H1 (cell line): ENCODE results near the gene GFOD1. TPM values are rescaled to one million over a fixed set of nuclear protein-coding genes. Genes with fewer than 3 reads are reported as not detected.

Source experiments
- CTCF ChIA-PET: fragments of 300-600 bp; sonication (Branson Sonifier 250); formaldehyde crosslinking; loops from one replicate; lab custom pipeline; 2021; ENCODE audit not compliant: partially characterized antibody; lab: Charles Lee
- POLR2A ChIA-PET: fragments of 300-600 bp; sonication (Branson Sonifier 250); formaldehyde crosslinking; loops from one replicate; lab custom pipeline; 2021; ENCODE audit warnings: inconsistent platforms; ENCODE audit not compliant: partially characterized antibody; lab: Charles Lee
- DNase-seq, 2 experiments: peaks; one replicate each; pipeline versions ENCODE4 v3.0.0 to v3.0.0-alpha.2; 2010 to 2022; ENCODE audit warnings: low spot score in 2 of 2, low read depth in 1 of 2, mixed read lengths in 1 of 2
- FAIRE-seq: peaks from 2 replicates; lab custom pipeline; 2011; peaks lifted over from hg19 to GRCh38; lab: Jason Lieb, UNC
- H2AFZ ChIP-seq: 2 replicates; pipeline ENCODE4 v1.8.1; 2012; ENCODE audit warnings: low read length, inconsistent platforms
- H2AK5ac ChIP-seq: 2 replicates; pipeline ENCODE4 v1.6.1; 2013; ENCODE audit warnings: low read depth, low read length
- H2BK120ac ChIP-seq: replicated peaks from 2 replicates; pipeline ENCODE3; 2013; ENCODE audit warnings: low read depth, low read length, inconsistent platforms
- H2BK12ac ChIP-seq: 2 replicates; pipeline ENCODE4 v1.6.1; 2013; ENCODE audit warnings: low read depth, low read length
- H2BK15ac ChIP-seq: 2 replicates; pipeline ENCODE4 v1.6.1; 2013; ENCODE audit warnings: low read length
- H2BK20ac ChIP-seq: 2 replicates; pipeline ENCODE4 v1.6.1; 2013; ENCODE audit warnings: low read length
- H2BK5ac ChIP-seq: 2 replicates; pipeline ENCODE4 v1.6.1; 2013; ENCODE audit warnings: low read depth, low read length
- H3K14ac ChIP-seq: 2 replicates; pipeline ENCODE4 v1.6.1; 2013; ENCODE audit warnings: inconsistent platforms; ENCODE audit not compliant: insufficient read length
- H3K18ac ChIP-seq: 2 replicates; pipeline ENCODE4 v1.6.1; 2013; ENCODE audit warnings: low read length; ENCODE audit errors: extremely low read depth
- H3K23ac ChIP-seq: 2 replicates; pipeline ENCODE4 v1.6.1; 2013; ENCODE audit warnings: inconsistent platforms; ENCODE audit not compliant: insufficient read length
- H3K23me2 ChIP-seq: 2 replicates; pipeline ENCODE4 v1.6.1; 2013; ENCODE audit warnings: low read depth, low read length
- H3K27ac ChIP-seq: 2 replicates; pipeline ENCODE4 v1.6.1; 2011; ENCODE audit warnings: low read depth, low read length, inconsistent platforms
- H3K27me3 ChIP-seq, 4 experiments: replicated peaks in 1 of 4; 1 replicate in 1 of 4; 2 replicates in 3 of 4; pipeline versions ENCODE4 v1.6.1 to v1.8.1; 2011 to 2013; ENCODE audit warnings: low read length in 3 of 4, mild to moderate bottlenecking in 3 of 4, inconsistent platforms in 2 of 4, mixed read lengths in 2 of 4, moderate library complexity in 1 of 4; ENCODE audit not compliant: control insufficient read depth in 3 of 4, insufficient read depth in 3 of 4; ENCODE audit errors: extremely low read depth in 1 of 4
- H3K36me3 ChIP-seq, 4 experiments: 2 replicates each; pipeline versions ENCODE4 v1.6.1 to v1.8.1; 2011 to 2013; ENCODE audit warnings: mild to moderate bottlenecking in 4 of 4, low read length in 3 of 4, moderate library complexity in 2 of 4, control low read depth in 1 of 4, inconsistent platforms in 1 of 4; ENCODE audit not compliant: insufficient read depth in 4 of 4, control insufficient read depth in 2 of 4
- H3K4ac ChIP-seq: replicated peaks from 2 replicates; pipeline ENCODE3; 2013; ENCODE audit warnings: low read length, low read depth, mixed read lengths, inconsistent platforms; ENCODE audit not compliant: insufficient read length
- H3K4me1 ChIP-seq, 4 experiments: replicated peaks in 1 of 4; 1 replicate in 1 of 4; 2 replicates in 3 of 4; pipeline versions ENCODE4 v1.6.1 to v1.8.1; 2011 to 2013; ENCODE audit warnings: low read length in 3 of 4, inconsistent platforms in 2 of 4, mixed read lengths in 1 of 4; ENCODE audit not compliant: insufficient read depth in 4 of 4, control insufficient read depth in 3 of 4
- H3K4me2 ChIP-seq, 2 experiments: 2 replicates each; pipeline versions ENCODE4 v1.6.1 to v1.8.1; 2011 to 2013; ENCODE audit warnings: low read depth in 2 of 2, low read length in 2 of 2, control low read depth in 1 of 2, inconsistent platforms in 1 of 2, mild to moderate bottlenecking in 1 of 2; ENCODE audit not compliant: insufficient read depth in 1 of 2
- H3K4me3 ChIP-seq, 4 experiments: fragments of 200-600, 300-600 bp in 1 of 4; sonication (generic), shearing (Covaris generic), sonication (Bioruptor Twin) in 1 of 4; 2 replicates each; pipeline versions ENCODE4 v1.5.1 to v1.8.1; 2011 to 2016; ENCODE audit warnings: low read length in 4 of 4, low read depth in 3 of 4, control low read depth in 2 of 4, inconsistent platforms in 2 of 4, mild to moderate bottlenecking in 2 of 4, mixed read lengths in 1 of 4, moderate library complexity in 1 of 4; ENCODE audit not compliant: insufficient read depth in 2 of 4; ENCODE audit errors: extremely low read depth in 1 of 4
- H3K56ac ChIP-seq: replicated peaks from 2 replicates; pipeline ENCODE3; 2013; ENCODE audit warnings: low read depth, mild to moderate bottlenecking, mixed read lengths, low read length, inconsistent platforms; ENCODE audit not compliant: insufficient read length
- H3K79me1 ChIP-seq: 2 replicates; pipeline ENCODE4 v1.6.1; 2013; ENCODE audit warnings: low read depth, low read length, control low read depth
- H3K79me2 ChIP-seq, 2 experiments: 2 replicates each; pipeline versions ENCODE4 v1.6.1 to v1.8.1; 2012 to 2013; ENCODE audit warnings: low read length in 2 of 2, mild to moderate bottlenecking in 2 of 2, inconsistent platforms in 1 of 2; ENCODE audit not compliant: insufficient read depth in 2 of 2, control insufficient read depth in 1 of 2
- H3K9ac ChIP-seq, 4 experiments: replicated peaks in 1 of 4; 1 replicate in 1 of 4; 2 replicates in 3 of 4; pipeline versions ENCODE4 v1.6.1 to v1.8.1; 2011 to 2013; ENCODE audit warnings: low read depth in 3 of 4, low read length in 3 of 4, control low read depth in 2 of 4, mild to moderate bottlenecking in 2 of 4, moderate library complexity in 2 of 4, inconsistent platforms in 1 of 4; ENCODE audit errors: extremely low read depth in 1 of 4
- H3K9me3 ChIP-seq, 2 experiments: 2 replicates each; pipeline versions ENCODE4 v1.6.1 to v1.8.1; 2012 to 2013; ENCODE audit warnings: mild to moderate bottlenecking in 2 of 2, moderate library complexity in 2 of 2, control low read depth in 1 of 2, inconsistent platforms in 1 of 2, low read depth in 1 of 2, low read length in 1 of 2, mixed read lengths in 1 of 2; ENCODE audit not compliant: insufficient read depth in 2 of 2
- H4K20me1 ChIP-seq, 2 experiments: replicated peaks in 1 of 2; 2 replicates each; pipeline versions ENCODE3 to v1.8.1; 2011 to 2013; ENCODE audit warnings: inconsistent platforms in 2 of 2, low read length in 2 of 2, mild to moderate bottlenecking in 1 of 2; ENCODE audit not compliant: insufficient read depth in 2 of 2, control insufficient read depth in 1 of 2
- H4K5ac ChIP-seq: 2 replicates; pipeline ENCODE4 v1.6.1; 2013; ENCODE audit warnings: low read length, low read depth, mixed read lengths, inconsistent platforms; ENCODE audit not compliant: insufficient read length
- H4K8ac ChIP-seq: 2 replicates; pipeline ENCODE4 v1.8.0; 2013; ENCODE audit warnings: mild to moderate bottlenecking, moderate library complexity, low read length, inconsistent platforms; ENCODE audit not compliant: insufficient read depth; ENCODE audit errors: extremely low read depth
- H4K91ac ChIP-seq: replicated peaks from 2 replicates; pipeline ENCODE3; 2013; ENCODE audit warnings: low read length, mixed read lengths, inconsistent platforms; ENCODE audit not compliant: insufficient read length
- CTCF ChIP-seq, 3 experiments: IDR thresholded peaks; 1 replicate in 2 of 3; 2 replicates in 1 of 3; pipeline versions ENCODE4 v1.5.1 to v1.6.1; 2011; ENCODE audit warnings: low read length in 3 of 3, mild to moderate bottlenecking in 3 of 3, inconsistent platforms in 2 of 3, low read depth in 1 of 3, moderate library complexity in 1 of 3; ENCODE audit not compliant: insufficient read depth in 1 of 3; ENCODE audit errors: control extremely low read depth in 1 of 3
- HDAC2 ChIP-seq, 2 experiments: fragments of 300-600 bp in 1 of 2; sonication (generic) in 1 of 2; IDR thresholded peaks; 2 replicates each; pipeline ENCODE4 v1.6.1; 2011 to 2012; ENCODE audit warnings: low read depth in 2 of 2, low read length in 2 of 2, mild to moderate bottlenecking in 2 of 2, moderate library complexity in 2 of 2, borderline replicate concordance in 1 of 2, inconsistent platforms in 1 of 2
- JUN ChIP-seq: IDR thresholded peaks from 2 replicates; pipeline ENCODE4 v1.6.1; 2011; ENCODE audit warnings: low read depth, mild to moderate bottlenecking, improper control_type of control experiment, low read length
- KDM4A ChIP-seq: IDR thresholded peaks from one replicate; pipeline ENCODE4 v1.7.1; 2012; ENCODE audit warnings: low read depth, mild to moderate bottlenecking, moderate library complexity, low read length, inconsistent platforms; ENCODE audit not compliant: severe bottlenecking
- SAP30 ChIP-seq: fragments of 300-600 bp; sonication (generic); IDR thresholded peaks from 2 replicates; pipeline ENCODE4 v1.7.1; 2012; ENCODE audit warnings: low read length, moderate library complexity, mild to moderate bottlenecking, inconsistent platforms; ENCODE audit not compliant: insufficient read depth, insufficient replicate concordance
- WGBS, 2 experiments: shearing (Covaris generic) in 1 of 2; methylation state at CpG; one replicate each; pipeline versions ENCODE4 v1.1.6 to v1.1.7; 2013 to 2015; ENCODE audit warnings: low lambda C conversion rate in 2 of 2, mixed read lengths in 2 of 2, inconsistent platforms in 1 of 2, low coverage in 1 of 2, missing lambda C conversion rate in 1 of 2; ENCODE audit not compliant: insufficient replicate concordance in 2 of 2, insufficient coverage in 1 of 2, insufficient read length in 1 of 2; ENCODE audit errors: extremely low coverage in 1 of 2, missing lambda C conversion rate in 1 of 2; 5-methylcytosine and 5-hydroxymethylcytosine counted together
- polyA plus RNA-seq, 7 experiments: library from polyadenylated mRNA; depleted of rRNA in 3 of 7; stranded (reverse) in 5 of 7; unstranded in 2 of 7; fragments of >200 nt in 5 of 7; fragments of 200-250 nt in 2 of 7; gene quantifications; 1 replicate in 5 of 7; 2 replicates in 1 of 7; 4 replicates in 1 of 7; pipeline versions ENCODE4 v1.2.1 to v1.2.3, GENCODE V29; 2011 to 2013; ENCODE audit warnings: missing spikeins in 2 of 7, mixed read lengths in 2 of 7
- total RNA-seq: library from RNA; stranded (reverse); fragmentation: NEBNext Ultra II Directional; extraction: Animal tissue kit (Norgen Biotek cat#: 25700); gene quantifications from 2 replicates; pipeline ENCODE4 v1.2.1, GENCODE V29; 2021
- TF ChIP-seq, protein P1 (sequence below): IDR thresholded peaks from 2 replicates; pipeline ENCODE4 v1.6.1; 2012; ENCODE audit warnings: low read length, inconsistent platforms

The GFOD1 gene
- total and polyA plus RNA-seq, 2 of the 8 experiments (the other 6 are each of a cell fraction or from before 2014, with no cell fraction given): 2.5 to 8.8 TPM

- Histone ChIP-seq H4K20me1 (no peaks in the 10 kb centered on the region), H3K18ac (no peak overlapping the region), H3K4ac (no peak overlapping the region), H3K56ac (no peak overlapping the region), H4K91ac (no peak overlapping the region), H3K4me3 (no peak overlapping the region), H3K27me3 (peaks cover 0 to 2% (median 0%) of the 10 kb centered on the region in 4 experiments; a peak in 2 of 7 replicates), H4K5ac (no peak overlapping the region), H3K36me3 (no peaks in the 10 kb centered on the region), H3K9ac (no peak overlapping the region), H3K27ac (no peak overlapping the region), H4K8ac (no peak overlapping the region), H3K14ac (no peak overlapping the region), H3K23me2 (no peaks in the 10 kb centered on the region), H3K4me1 (peaks cover 4 to 8% (median 6%) of the 10 kb centered on the region in 4 experiments; a peak in 4 of 7 replicates), H2BK120ac (no peak overlapping the region), H3K23ac (no peak overlapping the region), H2AFZ (no peak overlapping the region), H2BK15ac (no peak overlapping the region), H2BK12ac (no peak overlapping the region), H2BK5ac (no peak overlapping the region), H3K4me2 (no peak overlapping the region), H2BK20ac (no peak overlapping the region), H3K9me3 (peaks cover 0 to 8% of the 10 kb centered on the region in 2 experiments; a peak in 1 of 4 replicates), H3K79me2 (no peaks in the 10 kb centered on the region), H2AK5ac (no peak overlapping the region), H3K79me1 (no peaks in the 10 kb centered on the region)
- DNase-seq (no peak), FAIRE-seq (no peak)
- POLR2A ChIA-PET: no interaction called here
- CTCF ChIA-PET: interaction anchor here (0.6 to 4.3 kb wide), 7 partner anchors 9 to 1922 kb away, joined by 3 to 16 read pairs (median 3); partner anchors contain the start of gene SIRT5
- 94% methylated on average over 8 of the region's 8 CpGs; no CpG with 5 or more reads in 1 of the 2 experiments for WGBS, 2 experiments
- TF ChIP-seq SAP30 (no peak), CTCF (IDR thresholded peaks at IDR 0.05; ENCODE audit: control extremely low read depth in 1 of 3, insufficient read depth in 1 of 3, low read depth in 1 of 3, low read length in 3 of 3) (no peak), JUN (no peak), KDM4A (no peak), HDAC2 (IDR thresholded peaks at IDR 0.05; ENCODE audit: borderline replicate concordance in 1 of 2, low read depth in 2 of 2, low read length in 2 of 2) (no peak)
- TF ChIP-seq, protein P1, sequence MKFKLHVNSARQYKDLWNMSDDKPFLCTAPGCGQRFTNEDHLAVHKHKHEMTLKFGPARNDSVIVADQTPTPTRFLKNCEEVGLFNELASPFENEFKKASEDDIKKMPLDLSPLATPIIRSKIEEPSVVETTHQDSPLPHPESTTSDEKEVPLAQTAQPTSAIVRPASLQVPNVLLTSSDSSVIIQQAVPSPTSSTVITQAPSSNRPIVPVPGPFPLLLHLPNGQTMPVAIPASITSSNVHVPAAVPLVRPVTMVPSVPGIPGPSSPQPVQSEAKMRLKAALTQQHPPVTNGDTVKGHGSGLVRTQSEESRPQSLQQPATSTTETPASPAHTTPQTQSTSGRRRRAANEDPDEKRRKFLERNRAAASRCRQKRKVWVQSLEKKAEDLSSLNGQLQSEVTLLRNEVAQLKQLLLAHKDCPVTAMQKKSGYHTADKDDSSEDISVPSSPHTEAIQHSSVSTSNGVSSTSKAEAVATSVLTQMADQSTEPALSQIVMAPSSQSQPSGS: no peak
Observed at GRCh38 chr6:13348334-13349113, 138.9 kb downstream of the GFOD1 start.
